ENCODE results near the gene BCL2L1.
"Not testable (repeated sequence)": the region's sequence is repeated elsewhere in the genome, so short reads cannot be mapped to it uniquely, and the experiment has no call there.

Gene BCL2L1

DNA sequence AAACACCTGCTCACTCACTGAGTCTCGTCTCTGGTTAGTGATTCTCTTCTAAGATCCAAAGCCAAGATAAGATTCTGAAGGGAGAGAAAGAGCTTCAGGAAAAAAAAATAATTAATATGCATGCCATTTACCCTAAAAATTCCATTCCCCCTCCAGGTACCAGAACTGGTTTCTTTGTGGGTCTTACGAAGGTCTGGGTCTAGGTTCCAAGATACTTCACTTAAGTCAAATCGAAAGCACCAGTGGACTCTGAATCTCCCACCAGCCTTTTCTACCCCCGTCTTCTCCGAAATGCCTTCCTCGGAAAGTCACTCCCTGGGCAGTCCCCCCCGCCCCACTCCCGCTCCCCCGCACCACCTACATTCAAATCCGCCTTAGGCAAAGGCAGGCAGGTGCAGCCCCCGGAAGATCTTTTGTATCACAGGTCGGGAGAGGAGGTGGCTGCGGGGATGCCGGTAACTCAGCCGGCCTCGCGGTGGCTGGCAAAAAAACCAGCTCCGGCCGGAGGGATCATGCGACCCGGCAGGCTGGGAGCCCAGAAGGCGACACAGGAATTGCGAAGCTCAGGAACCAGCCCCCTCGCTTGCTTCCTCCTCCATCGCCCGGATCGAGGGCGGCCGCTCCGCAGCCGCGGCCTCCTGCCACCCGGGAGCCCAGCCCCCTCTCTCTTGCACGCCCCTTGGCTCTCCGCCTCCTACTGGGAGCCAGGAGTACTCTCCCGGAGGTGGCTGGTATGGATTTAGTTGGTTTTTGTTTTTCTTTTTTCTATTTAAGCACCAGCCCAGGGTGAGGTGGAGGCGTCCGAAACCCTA lies at the start of gene BCL2L1:
Gene BCL2L1, minus strand, starts transcription at position 612 of the 812 bp plus-strand sequence. CDS start 650 bp downstream, outside the sequence.
- DNase-seq, result peak; percentile 84 to 88

DNA sequence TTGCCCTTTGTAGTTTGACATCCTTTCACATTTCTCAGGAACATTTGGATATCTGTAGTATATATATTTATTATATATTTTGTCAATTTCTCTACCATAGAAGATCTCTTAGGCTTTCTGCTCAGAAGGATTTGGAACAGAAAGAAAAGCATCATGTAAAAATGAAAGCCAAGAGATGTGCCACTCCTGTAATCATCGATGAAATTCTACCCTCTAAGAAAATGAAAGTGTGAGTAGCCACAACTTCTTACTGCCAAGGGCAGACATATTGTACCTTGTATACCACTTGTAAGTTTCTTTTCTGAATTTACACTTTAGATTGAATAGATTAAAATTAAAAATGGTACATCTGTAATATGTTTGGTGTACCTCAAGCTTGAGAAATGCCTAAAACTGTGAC lies 47.6 kb upstream of the BCL2L1 start:
- DNase-seq, result no peak

DNA sequence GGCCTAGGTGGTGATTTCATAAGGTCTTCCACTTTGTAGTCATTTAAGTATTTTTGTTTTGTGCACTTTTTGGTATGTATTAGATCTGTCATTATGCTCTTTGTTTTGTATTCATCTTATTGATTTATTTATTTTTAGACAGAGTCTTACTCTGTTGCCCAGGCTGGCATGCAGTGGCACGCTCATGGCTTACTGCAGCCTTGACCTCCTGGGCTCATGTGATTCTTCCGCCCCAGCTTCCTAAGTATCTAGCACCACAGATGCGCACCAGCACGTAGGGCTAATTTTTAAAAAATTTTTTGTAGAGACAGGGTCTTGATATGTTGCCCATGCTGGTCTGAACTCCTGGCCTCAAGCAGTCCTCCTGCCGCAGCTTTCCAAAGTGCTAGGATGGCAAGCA lies 47.0 kb upstream of the BCL2L1 start:
- no peak for DNase-seq

DNA sequence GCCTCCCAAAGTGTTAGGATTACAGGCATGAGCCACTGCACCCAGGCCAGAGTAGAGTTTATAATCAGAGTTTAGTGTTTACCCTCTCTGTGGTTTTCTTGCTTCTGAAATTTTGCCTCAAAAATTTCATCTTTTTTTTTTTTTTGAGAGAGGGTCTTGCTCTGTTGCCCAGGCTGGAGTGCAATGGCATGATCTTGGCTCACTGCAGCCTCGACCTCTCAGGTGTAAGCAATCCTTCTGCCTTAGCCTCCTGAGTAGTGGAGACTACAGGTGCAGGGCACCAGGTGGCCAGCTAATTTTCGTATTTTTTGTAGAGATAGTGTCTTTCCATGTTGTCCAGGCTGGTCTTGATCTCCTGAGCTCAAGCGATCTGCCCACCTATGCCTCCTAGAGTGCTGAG lies 45.1 kb upstream of the BCL2L1 start:
- DNase-seq, result no peak

DNA sequence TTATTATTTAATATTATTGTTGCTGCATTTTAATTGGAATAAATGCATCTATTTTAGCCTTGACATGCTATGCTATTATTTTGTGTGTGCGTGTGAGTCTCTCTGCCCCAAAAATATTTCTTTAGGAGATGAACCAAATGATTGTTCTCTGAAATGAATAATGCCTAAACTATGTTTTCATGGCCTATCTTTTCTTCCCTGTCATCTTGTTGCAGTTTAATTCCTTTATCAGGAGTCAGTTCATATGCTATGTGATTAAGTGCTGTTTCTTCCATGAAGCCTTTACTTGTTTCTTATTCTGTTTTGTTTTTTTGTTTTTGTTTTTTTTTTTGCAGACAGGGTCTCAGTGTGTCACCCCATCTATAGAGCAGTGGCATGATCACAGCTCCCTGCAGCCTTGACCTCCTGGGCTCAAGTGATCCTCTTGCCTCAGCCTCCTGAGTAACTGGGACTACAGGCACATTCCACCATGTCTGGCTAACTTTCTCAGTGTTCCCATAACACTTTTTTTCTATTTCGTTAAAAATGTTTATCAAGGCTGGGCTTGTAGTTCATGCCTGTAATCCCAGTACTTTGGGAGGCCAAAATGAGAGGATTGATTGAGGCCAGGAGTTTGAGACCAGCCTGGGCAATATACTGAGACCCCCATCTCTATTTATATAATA lies 42.1 kb upstream of the BCL2L1 start:
- DNase-seq, result no peak

DNA sequence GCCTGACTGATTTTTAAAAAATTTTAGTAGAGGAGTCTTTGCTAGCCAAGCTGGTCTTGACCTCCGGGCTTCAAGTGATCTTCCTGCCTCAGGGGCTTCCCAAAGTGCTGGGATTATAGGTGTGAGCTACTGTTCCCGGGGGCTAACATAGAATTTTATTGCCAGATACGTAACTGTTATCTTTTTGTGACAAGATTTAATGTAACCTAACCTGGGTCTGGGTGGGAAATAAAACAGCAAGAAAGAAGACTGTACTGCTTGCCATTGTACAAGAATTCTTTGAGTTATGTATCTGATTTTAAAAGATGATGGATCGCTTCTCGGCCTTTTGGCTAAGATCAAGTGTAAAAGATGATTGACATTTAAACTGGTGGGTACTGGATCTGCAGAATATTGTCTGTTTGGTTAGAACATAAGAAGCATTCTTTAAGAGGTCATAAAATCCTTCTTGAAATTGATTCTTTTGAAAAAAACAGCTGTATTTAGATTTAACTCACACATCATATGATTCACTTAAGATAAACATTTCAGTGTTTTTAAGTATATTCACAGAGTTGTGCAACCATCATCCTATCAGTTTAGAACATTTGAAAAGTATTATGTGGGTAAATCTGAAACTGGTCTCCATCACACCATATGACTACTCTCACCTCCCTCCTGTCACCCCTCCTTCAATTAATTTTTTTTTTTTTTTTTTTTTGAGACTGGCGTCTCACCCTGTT lies 38.0 kb upstream of the BCL2L1 start:
- DNase-seq, result no peak

DNA sequence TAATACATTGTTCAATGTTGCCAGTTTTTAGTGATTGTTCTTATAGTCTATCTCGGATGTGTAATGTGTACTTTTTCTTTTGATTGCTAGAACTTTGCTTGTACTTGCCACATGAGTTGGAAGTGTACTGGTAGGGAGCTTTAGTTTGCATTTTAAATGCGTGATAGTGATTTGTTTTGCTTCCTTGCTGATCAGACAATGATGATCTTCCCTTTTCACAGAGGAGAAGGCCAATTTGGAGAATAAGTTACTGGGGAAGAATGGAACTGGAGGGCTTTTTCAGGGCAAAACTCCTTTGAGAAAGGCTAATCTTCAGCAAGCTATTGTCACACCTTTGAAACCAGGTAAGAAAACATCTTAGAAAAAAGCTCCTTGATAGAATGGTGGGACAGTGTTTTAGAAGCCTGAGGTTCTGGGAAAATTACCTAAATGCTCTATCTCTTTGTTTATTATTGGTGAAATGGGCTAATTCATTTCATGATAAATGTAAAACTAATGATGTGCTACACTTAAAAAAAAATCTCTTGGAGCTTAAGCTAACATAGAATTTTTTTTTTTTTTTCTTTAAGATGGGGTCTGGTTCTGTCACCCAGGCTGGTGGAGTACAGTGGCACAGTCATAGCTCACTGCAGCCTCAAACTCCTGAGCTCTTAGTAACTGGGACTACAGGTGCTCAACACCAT lies 37.3 kb upstream of the BCL2L1 start:
- DNase-seq, result no peak

DNA sequence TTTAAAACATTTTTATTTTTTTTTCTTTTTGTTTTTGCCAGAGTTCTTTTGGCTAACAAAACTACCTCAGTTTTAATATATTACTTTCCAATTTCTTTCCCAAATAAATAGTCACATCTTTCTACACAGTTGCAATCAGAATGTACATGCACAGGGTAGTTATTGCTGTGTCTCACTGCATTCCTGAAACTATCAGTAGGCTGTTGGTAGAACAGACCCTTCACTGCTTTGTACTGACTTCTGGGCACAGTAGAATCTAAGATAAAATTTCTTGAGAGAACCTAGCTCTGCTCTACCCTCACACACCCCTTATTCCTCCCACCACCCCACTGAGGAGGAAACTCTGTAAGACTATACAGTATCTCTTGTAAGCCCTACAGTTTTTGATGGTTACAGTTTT lies 36.3 kb upstream of the BCL2L1 start:
- no peak for DNase-seq

DNA sequence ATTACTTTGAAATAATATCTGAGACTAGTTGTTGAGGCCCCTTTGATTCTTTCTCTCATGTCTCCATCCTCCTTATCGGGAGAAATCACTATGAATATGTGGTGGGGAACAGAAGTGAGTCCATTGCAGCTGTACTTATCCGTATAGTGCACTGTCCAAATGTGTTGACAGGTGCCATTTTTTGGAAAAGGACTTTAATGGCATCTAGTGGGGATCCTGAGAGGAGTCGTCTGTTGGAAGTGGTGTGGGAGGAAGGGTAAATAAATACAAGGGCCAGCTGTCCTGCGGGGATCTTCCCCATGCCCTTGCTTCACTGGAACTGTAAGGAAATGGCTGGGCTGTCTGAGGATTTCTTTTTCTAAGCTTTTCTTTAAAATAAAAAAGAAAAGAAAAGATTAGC lies 35.9 kb upstream of the BCL2L1 start:
- DNase-seq, result no peak

DNA sequence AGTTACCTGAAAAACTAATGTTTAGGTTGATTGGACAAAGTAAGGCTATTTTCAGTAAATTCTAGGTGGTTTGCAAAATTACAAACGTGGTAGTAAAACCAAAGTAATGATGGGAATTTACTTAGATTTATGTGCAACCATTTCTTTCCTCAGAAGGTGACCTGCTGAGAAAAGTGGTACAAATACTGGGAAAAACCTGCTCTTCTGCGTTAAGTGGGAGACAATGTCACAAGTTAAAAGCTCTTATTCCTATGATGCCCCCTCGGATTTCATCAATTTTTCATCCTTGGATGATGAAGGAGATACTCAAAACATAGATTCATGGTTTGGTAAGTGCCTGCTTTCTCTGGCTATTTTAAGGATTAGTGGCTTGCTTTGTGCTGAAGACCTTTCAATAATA lies 34.6 kb upstream of the BCL2L1 start:
- DNase-seq, result no peak

DNA sequence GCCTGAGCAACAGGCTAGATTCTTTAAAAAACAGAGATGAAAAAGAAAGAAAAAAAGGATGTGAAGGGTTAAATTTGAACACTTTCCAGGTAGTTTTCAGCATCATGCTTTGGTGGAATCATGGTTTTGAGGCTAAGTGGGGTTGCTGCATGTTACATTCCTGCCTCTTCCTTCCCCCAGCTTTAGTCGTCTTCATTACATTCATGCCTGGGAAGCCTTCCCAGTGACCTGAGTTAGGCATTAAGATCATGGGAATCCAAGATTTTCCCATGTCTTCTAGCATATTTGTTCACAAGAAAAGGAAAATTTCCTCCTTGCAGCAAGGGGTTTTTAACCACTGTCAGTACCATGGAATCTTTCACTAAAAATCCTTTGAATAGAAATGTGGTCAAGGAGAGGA lies 28.5 kb upstream of the BCL2L1 start:
- no peak for DNase-seq

DNA sequence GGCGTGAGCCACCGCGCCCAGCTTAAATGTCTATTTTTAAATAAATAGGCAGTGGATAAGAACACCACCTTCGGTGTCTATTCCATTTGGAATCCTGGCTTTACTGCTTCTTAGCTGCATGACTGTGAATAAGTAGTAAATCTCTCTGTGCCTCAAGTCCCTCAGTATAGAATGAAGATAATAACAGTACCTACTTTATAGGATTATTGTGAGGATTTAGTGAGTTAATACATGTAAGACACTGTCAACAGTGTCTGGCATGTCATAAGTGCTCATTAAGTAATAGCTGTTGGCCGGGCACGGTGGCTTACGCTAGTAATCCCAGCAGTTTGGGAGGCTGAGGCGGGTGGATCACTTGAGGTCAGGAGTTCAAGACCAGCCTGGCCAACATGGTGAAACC lies 26.6 kb upstream of the BCL2L1 start:
- DNase-seq, result no peak

DNA sequence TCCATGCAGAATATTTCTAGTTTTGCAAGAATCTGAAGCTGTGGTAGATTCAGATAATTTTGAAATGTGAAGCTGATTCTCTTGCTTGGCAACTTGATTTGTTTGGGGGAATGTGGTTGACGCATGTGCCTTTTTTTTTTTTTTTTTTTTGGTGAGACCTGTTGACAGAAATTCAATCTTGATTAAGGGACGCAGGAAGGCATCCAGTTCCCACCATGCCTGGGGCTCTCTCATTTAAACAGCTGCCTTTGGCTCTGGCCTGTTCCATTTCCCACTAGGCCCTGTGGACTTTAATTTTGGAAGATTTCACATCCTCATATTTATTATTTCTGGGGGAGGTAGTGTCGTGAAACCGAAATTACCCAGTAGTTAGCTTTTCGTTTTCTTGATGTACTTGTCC lies 25.0 kb upstream of the BCL2L1 start:
- DNase-seq, result peak; percentile 18 to 47

DNA sequence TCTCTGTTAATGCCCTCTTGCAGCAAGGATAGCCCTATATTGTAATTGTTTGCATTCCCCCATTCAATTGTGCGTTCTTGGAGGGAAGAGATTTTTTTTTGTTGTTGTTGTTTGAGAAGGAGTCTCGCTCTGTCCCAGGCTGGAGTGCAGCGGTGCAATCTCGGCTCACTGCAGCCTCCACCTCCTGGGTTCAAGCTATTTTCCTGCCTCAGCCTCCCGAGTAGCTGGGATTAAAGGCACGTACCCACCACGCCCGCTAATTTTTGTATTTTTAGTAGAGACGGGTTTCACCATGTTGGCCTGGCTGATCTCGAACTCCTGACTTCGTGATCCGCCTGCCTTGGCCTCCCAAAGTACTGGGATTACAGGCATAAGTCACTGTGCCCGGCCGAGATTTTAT lies 24.4 kb upstream of the BCL2L1 start:
- DNase-seq, result not testable (repeated sequence)

DNA sequence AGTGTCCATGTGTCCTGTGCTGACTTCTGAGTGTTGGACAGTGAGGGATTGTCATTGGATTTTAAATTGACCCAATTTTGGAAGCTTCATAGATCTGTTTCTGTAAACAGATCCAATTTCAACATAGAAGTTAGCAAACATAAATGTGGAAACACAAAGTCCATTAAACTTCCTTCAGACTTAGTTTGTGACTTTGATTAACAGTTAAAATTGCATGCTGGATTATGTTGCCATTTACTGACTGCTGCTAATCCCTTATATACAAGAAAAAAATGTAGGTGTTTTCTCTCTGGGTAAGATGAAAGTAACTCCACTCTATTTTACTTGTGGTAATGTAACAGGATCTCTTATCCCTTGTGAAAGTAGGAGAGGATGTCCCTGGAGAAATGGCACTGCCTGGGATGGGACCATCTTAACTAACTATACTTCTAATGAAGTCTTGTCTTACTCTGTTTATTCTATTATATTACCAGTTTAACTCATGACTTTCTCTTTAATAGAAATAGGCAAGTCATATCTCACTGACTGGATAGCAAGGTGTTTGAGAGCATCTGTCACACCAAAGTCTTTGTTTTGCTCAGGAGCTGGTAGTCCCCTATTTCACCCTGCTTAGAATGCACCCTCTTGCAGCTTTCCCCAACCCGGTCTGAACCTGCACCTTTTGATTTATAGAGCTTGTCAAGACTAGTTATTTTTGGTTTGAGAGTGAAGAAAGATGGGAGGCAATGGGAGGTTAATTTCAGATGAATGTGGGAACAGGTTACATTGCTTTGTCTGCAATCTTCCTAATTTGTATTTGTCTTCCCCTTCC lies 23.6 kb upstream of the BCL2L1 start:
- no peak for DNase-seq

DNA sequence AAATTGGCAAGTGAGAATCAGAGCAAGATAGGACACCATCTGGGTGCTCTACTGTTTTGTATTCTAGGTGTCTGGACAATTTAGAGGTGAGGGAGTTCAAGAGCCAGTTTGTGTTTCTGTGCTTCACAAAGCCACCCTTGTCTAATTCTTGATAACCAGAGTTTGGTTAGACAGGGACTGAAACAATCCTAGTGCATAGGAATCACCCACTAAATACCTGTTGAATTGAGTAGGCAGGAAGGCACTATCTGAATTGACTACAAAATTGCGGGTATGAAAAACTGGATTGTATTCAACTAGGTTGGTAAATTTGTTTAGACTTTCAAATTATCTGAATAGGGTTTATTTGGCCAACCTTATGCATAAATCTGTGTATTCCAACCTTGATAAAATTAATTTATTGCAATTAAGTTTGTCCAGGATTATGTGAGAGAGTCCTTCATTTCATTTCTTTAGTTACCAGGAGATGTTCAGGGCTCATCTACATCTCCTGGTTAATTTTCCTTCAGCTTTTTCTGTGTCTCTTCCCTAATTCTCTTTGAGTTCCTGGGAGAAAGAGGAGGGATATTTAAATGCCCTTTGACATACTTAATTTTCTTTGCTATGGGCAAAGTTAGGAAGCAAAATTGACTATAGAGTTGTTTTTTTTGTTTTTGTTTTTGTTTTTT lies 18.1 kb upstream of the BCL2L1 start:
- no peak for DNase-seq

DNA sequence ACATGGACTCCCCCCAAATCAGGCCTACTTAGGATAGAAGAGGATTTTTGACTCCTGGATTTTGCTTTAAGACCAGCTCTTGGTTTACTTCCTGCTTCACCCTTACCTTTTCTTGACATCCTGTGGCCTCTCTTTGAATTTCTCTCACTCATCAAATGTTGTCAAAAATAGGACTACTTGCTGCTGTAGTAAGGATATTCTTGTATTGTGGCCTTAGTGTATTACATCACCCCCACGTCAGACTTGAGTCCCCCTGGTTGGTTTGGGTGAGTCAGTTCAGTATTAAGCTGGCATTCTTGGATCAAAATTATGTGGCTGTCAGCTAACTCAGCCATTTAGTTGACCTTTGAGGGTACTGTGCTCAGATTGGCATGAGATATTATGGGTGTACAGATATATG lies 17.5 kb upstream of the BCL2L1 start:
- no peak for DNase-seq

DNA sequence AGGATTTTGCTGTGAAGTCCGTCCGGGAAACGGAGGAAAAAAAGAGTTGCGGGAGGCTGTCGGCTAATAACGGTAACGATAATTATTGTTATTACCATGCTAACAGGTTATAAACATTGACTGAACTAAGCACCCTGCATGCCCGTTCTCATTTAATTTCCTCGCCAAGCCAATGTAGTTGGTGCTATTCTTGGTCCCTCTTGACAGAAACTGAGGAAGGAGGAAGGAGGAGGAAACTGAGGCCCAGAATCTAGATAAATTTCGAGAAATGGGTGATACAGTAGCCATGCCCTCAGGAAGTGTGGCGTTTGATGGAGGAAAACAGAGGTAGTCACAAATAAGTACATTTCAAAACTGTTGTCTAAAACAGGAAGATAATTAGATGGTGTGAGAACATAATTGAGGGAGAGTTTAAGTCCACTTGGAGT lies 16.9 kb upstream of the BCL2L1 start:
- no peak for DNase-seq

DNA sequence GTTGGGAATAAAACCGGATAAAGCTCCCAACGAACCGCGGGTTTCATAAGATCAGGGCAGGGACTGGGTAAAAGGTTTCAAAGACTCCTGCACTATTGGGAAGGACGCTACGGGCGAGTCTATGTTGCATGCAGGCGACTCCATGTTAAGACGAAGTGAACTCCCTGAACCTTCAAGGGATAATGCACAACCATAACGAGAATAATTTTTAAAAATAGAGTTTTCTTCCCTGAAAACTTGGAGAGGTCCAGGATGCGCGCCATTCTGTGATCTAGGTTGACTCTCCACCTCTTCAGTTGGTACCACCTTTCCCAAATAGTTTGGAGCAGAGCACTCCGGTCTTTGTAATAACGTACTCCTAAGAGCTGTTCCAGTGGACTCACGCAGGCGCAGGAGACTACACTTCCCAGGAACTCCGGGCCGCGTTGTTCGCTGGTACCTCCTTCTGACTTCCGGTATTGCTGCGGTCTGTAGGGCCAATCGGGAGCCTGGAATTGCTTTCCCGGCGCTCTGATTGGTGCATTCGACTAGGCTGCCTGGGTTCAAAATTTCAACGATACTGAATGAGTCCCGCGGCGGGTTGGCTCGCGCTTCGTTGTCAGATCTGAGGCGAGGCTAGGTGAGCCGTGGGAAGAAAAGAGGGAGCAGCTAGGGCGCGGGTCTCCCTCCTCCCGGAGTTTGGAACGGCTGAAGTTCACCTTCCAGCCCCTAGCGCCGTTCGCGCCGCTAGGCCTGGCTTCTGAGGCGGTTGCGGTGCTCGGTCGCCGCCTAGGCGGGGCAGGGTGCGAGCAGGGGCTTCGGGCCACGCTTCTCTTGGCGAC lies 16.3 kb upstream of the BCL2L1 start, which contains the start of gene TPX2:
Gene TPX2, plus strand, starts transcription at position 562 of the 821 bp plus-strand sequence. CDS start 18,187 bp downstream, outside the sequence.
- peak; percentile 94 to 99 for DNase-seq

DNA sequence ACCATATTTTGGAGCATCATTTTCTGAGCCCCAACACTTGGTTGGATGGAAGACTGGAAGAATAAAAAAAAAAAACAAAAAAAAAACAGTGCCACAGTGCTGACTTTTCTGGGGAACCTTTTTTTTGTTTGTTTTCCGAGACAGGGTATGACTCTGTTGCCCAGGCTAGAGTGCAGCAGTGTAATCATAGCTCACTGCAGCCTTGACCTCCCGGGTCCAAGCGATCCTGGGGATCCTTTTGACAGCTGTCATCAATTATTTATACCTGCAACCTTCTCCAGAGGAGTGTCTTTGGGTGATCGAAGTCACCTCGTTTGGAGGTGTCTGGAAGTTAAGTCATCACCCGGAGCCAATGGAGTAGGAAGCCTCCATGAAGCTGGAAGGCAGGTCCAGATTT lies 8.7 kb upstream of the BCL2L1 start:
- no peak for DNase-seq

Measured in NCI-H2081 (cell line).